SU-DHL-6 (cell line): ENCODE data around the gene TRAPPC10.

Experiments
- H2AFZ ChIP-seq: fragments of 200-600 bp; sonication (generic); 2 replicates; pipeline ENCODE4 v1.6.1; 2014; ENCODE audit warnings: low read depth, mild to moderate bottlenecking, moderate library complexity, mixed read lengths, antibody characterized with exemption, low read length; ENCODE audit not compliant: severe bottlenecking
- H3F3A ChIP-seq: fragments of 200-600 bp; shearing (Covaris generic); 2 replicates; pipeline ENCODE4 v1.6.0; 2016; ENCODE audit warnings: antibody characterized with exemption, mild to moderate bottlenecking; ENCODE audit not compliant: insufficient read depth
- H3K27ac ChIP-seq: fragments of 200-600 bp; sonication (generic); 2 replicates; pipeline ENCODE4 v1.5.1; 2016; ENCODE audit warnings: low read depth, mild to moderate bottlenecking, low read length, moderate library complexity, mixed read lengths
- H3K27me3 ChIP-seq: fragments of 200-600 bp; sonication (generic), shearing (Covaris generic); 2 replicates; pipeline ENCODE4 v1.6.0; 2014; ENCODE audit warnings: mild to moderate bottlenecking, low read length
- H3K36me3 ChIP-seq: fragments of 200-600 bp; sonication (generic); 2 replicates; pipeline ENCODE4 v1.6.1; 2014; ENCODE audit warnings: mild to moderate bottlenecking, low read length, mixed read lengths
- H3K4me2 ChIP-seq: fragments of 300-600, 200-600 bp; shearing (Covaris generic), sonication (generic); 2 replicates; pipeline ENCODE4 v1.6.0; 2014; ENCODE audit warnings: low read length, low read depth, mild to moderate bottlenecking; ENCODE audit not compliant: poor library complexity, severe bottlenecking
- H3K4me3 ChIP-seq: fragments of 200-600 bp; sonication (generic); 2 replicates; pipeline ENCODE4 v1.5.1; 2014; ENCODE audit warnings: antibody characterized with exemption, low read length, mild to moderate bottlenecking, mixed read lengths; ENCODE audit not compliant: insufficient read depth, poor library complexity, severe bottlenecking
- H3K79me2 ChIP-seq: fragments of 200-600 bp; sonication (generic); 2 replicates; pipeline ENCODE4 v1.6.1; 2014; ENCODE audit warnings: mild to moderate bottlenecking, low read length, moderate library complexity; ENCODE audit not compliant: insufficient read depth
- H3K9ac ChIP-seq: fragments of 200-600 bp; sonication (generic); 2 replicates; pipeline ENCODE4 v1.7.0; 2014; ENCODE audit warnings: mild to moderate bottlenecking, low read length
- H3K9me2 ChIP-seq: fragments of 200-600 bp; sonication (generic); replicated peaks from 2 replicates; pipeline ENCODE4 v1.6.1; 2014; ENCODE audit warnings: low read length; ENCODE audit not compliant: insufficient read depth
- H3K9me3 ChIP-seq: fragments of 200-600 bp; sonication (generic); 2 replicates; pipeline ENCODE4 v1.6.1; 2014; ENCODE audit warnings: low read length, mixed read lengths; ENCODE audit not compliant: insufficient read depth
- H4K20me1 ChIP-seq: fragments of 200-600 bp; sonication (generic); 2 replicates; pipeline ENCODE4 v1.6.1; 2014; ENCODE audit warnings: low read depth, mild to moderate bottlenecking, antibody characterized with exemption, low read length, moderate library complexity, mixed read lengths
- CTCF ChIP-seq: fragments of 200-600 bp; sonication (generic); IDR thresholded peaks from one replicate; pipeline ENCODE4 v1.5.1; 2017; ENCODE audit warnings: antibody characterized with exemption, mild to moderate bottlenecking, low read length, moderate library complexity; ENCODE audit not compliant: insufficient read depth, poor library complexity, severe bottlenecking
- EZH2phosphoT487 ChIP-seq: fragments of 200-600 bp; sonication (generic), shearing (Covaris generic); conservative IDR thresholded peaks from 2 replicates; pipeline ENCODE4 v1.6.1; 2018; ENCODE audit warnings: mild to moderate bottlenecking, antibody characterized with exemption, low read length, moderate library complexity, mixed read lengths

TRAPPC10 gene

GRCh38 chr21:43967981-43968380, 44.1 kb upstream of the TRAPPC10 start:
- Histone ChIP-seq H3K27me3 (no peaks in the 10 kb centered on the region), H3K4me2 (no peak overlapping the region), H3K9ac (no peak overlapping the region), H3K9me2 (no peaks in the 10 kb centered on the region), H3K27ac (no peak overlapping the region), H3K36me3 (no peaks in the 10 kb centered on the region), H4K20me1 (no peaks in the 10 kb centered on the region), H3F3A (no peaks in the 10 kb centered on the region), H3K4me3 (no peak overlapping the region), H3K9me3 (no peaks in the 10 kb centered on the region), H2AFZ (no peak overlapping the region), H3K79me2 (no peaks in the 10 kb centered on the region)
- no peak for TF ChIP-seq EZH2phosphoT487
- no peak for TF ChIP-seq CTCF

DNA sequence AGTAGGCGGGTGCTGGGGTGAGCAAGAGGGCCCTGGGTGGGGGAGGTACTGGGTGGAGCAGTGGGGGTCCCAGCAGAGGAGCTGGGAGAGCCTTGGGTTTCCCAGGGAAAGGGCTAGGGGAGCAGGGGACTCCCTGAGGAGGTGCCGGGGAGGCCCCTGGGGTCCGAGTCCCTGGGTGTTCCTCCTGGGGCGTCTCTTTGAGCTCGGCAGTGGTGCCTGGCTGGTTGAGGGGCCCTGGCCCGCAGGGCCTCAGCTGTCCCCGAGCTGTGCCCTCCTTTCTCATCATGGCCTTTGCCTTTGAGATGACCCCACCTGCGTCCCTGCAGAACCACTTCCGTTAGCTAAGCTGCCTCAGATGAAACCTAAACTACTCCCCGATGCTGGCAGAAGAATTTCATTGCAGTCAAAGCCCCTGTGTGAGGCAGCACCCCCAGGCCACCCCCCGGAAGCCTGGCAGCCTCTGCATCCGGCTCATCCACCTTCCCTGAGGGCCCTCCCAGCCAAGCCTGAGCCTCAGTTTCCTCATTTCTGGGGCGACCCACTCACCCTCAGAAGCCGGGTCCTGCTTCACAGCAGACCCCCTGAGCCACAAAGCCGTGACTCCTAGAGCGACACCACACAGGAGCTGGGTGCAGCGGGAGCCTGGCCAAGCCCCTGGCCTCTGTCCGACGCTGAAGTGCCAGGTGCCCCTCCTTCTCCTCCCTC, 43.5 kb upstream of the TRAPPC10 start:
- Histone ChIP-seq H3K79me2 (no peaks in the 10 kb centered on the region), H2AFZ (no peak overlapping the region), H3K36me3 (no peaks in the 10 kb centered on the region), H3K27me3 (no peaks in the 10 kb centered on the region), H4K20me1 (no peaks in the 10 kb centered on the region), H3K4me2 (no peak overlapping the region), H3K27ac (no peak overlapping the region), H3K9me2 (no peaks in the 10 kb centered on the region), H3K9ac (no peak overlapping the region), H3K9me3 (no peaks in the 10 kb centered on the region), H3F3A (no peaks in the 10 kb centered on the region), H3K4me3 (no peak overlapping the region)
- TF ChIP-seq CTCF: no peak
- TF ChIP-seq EZH2phosphoT487: no peak

DNA sequence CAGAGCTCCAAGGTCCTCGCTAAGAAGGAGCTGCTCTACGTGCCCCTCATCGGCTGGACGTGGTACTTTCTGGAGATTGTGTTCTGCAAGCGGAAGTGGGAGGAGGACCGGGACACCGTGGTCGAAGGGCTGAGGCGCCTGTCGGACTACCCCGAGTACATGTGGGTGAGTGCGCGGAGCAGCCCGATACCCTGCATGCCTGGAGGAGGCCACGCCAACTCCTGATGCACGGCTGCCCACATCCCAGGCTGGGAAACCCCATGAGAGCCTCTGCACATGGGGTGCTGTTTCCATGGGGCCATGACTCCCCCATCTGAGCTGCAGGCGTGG, 43.0 kb upstream of the TRAPPC10 start:
- Histone ChIP-seq H3K27ac (no peak overlapping the region), H3K9ac (no peak overlapping the region), H3K79me2 (no peaks in the 10 kb centered on the region), H3K4me3 (no peak overlapping the region), H3K27me3 (no peaks in the 10 kb centered on the region), H3K9me3 (no peaks in the 10 kb centered on the region), H3K36me3 (no peaks in the 10 kb centered on the region), H2AFZ (no peak overlapping the region), H3K9me2 (no peaks in the 10 kb centered on the region), H4K20me1 (no peaks in the 10 kb centered on the region), H3K4me2 (no peak overlapping the region), H3F3A (no peaks in the 10 kb centered on the region)
- TF ChIP-seq CTCF (no peak), EZH2phosphoT487 (no peak)
